K562 (cell line): ENCODE measurements around the gene STEAP2. TPM values are rescaled to one million over a fixed set of nuclear protein-coding genes. Genes with fewer than 3 reads are reported as not detected.

Experiments used
- ATAC-seq: fragments of 200-7000 bp; cut with Tn5 transposase; 3 replicates; pipeline ENCODE4 v1.9.1; 2020; ENCODE audit warnings: moderate library complexity
- BruUV-seq: library from RNA; stranded (reverse); fragments of 400-500 nt; replicated peaks from 2 replicates; lab custom pipeline; 2021; lab: Mats Ljungman, UMichigan
- CTCF ChIA-PET: fragments of 300-600 bp; formaldehyde crosslinking; extraction: SDS; loops from one replicate; lab custom pipeline; 2021; ENCODE audit warnings: low intra/inter-chr PET ratio; lab: Yijun Ruan, JAX
- POLR2A ChIA-PET: fragments of 300-600, 350-650 bp; sonication (Branson Sonifier 250); formaldehyde crosslinking; extraction: SDS; loops from one replicate; lab custom pipeline; 2021; ENCODE audit warnings: antibody characterized with exemption, inconsistent platforms; lab: Yijun Ruan, JAX
- DNase-seq, 4 experiments: peaks; one replicate each; pipeline versions ENCODE4 v3.0.0 to v3.0.0-alpha.2; 2011 to 2018; ENCODE audit warnings: low spot score in 3 of 4, mixed read lengths in 3 of 4; ENCODE audit errors: extremely low read depth in 1 of 4
- FAIRE-seq: peaks from 2 replicates; lab custom pipeline; 2011; peaks lifted over from hg19 to GRCh38; lab: Jason Lieb, UNC
- H2AFZ ChIP-seq: 2 replicates; pipeline ENCODE4 v1.6.0; 2011; ENCODE audit warnings: low read depth, low read length, control low read depth, inconsistent platforms
- H3K27ac ChIP-seq: fragments of 200-600 bp; 3 replicates; pipeline ENCODE4 v1.8.0; 2011; ENCODE audit warnings: low read depth, mild to moderate bottlenecking, control low read depth, inconsistent platforms, low read length, moderate library complexity, mixed read lengths; ENCODE audit errors: extremely low read depth
- H3K27me3 ChIP-seq, 2 experiments: fragments of 300-600 bp in 1 of 2; 2 replicates in 1 of 2; 3 replicates in 1 of 2; pipeline versions ENCODE4 v1.6.0 to v1.8.0; 2011; ENCODE audit warnings: inconsistent platforms in 2 of 2, low read length in 2 of 2, mild to moderate bottlenecking in 1 of 2, mixed read lengths in 1 of 2, moderate library complexity in 1 of 2; ENCODE audit not compliant: control insufficient read depth in 2 of 2, insufficient read depth in 2 of 2
- H3K36me3 ChIP-seq: fragments of 300-600 bp; 3 replicates; pipeline ENCODE4 v1.8.0; 2011; ENCODE audit warnings: mild to moderate bottlenecking, low read length, inconsistent platforms; ENCODE audit not compliant: control insufficient read depth, insufficient read depth
- H3K4me1 ChIP-seq, 2 experiments: fragments of 200-600 bp in 1 of 2; replicated peaks in 1 of 2; 2 replicates in 1 of 2; 3 replicates in 1 of 2; pipeline versions ENCODE4 v1.5.1 to v1.8.0; 2011; ENCODE audit warnings: inconsistent platforms in 2 of 2, low read length in 2 of 2, mild to moderate bottlenecking in 1 of 2, mixed read lengths in 1 of 2, moderate library complexity in 1 of 2; ENCODE audit not compliant: control insufficient read depth in 2 of 2, insufficient read depth in 2 of 2
- H3K4me2 ChIP-seq: 2 replicates; pipeline ENCODE4 v1.6.1; 2011; ENCODE audit warnings: low read length, control low read depth, inconsistent platforms, mixed read lengths; ENCODE audit not compliant: insufficient read depth
- H3K4me3 ChIP-seq: fragments of 200-600 bp; sonication (generic), shearing (Covaris generic); 2 replicates; pipeline ENCODE4 v1.5.1; 2016; ENCODE audit warnings: control low read depth, inconsistent platforms
- H3K79me2 ChIP-seq: fragments of 200-600 bp; 3 replicates; pipeline ENCODE4 v1.8.0; 2011; ENCODE audit warnings: low read length, inconsistent platforms; ENCODE audit not compliant: control insufficient read depth, insufficient read depth
- H3K9ac ChIP-seq, 2 experiments: 2 replicates each; pipeline versions ENCODE4 v1.6.0 to v1.6.1; 2011; ENCODE audit warnings: low read depth in 2 of 2, low read length in 2 of 2, control low read depth in 1 of 2, inconsistent platforms in 1 of 2, mild to moderate bottlenecking in 1 of 2, mixed read lengths in 1 of 2; ENCODE audit not compliant: insufficient read depth in 1 of 2
- H3K9me1 ChIP-seq: one replicate; pipeline ENCODE4 v1.6.0; 2011; ENCODE audit warnings: inconsistent platforms, mild to moderate bottlenecking, low read length, moderate library complexity; ENCODE audit not compliant: control insufficient read depth, insufficient read depth
- H3K9me3 ChIP-seq: replicated peaks from 2 replicates; pipeline ENCODE4 v1.5.1; 2011; ENCODE audit warnings: low read depth, low read length, inconsistent platforms; ENCODE audit not compliant: control insufficient read depth, insufficient read depth
- H4K20me1 ChIP-seq: replicated peaks from 2 replicates; pipeline ENCODE4 v1.6.1; 2011; ENCODE audit warnings: low read length, inconsistent platforms, mixed read lengths; ENCODE audit not compliant: control insufficient read depth, insufficient read depth
- ATF3 ChIP-seq, 2 experiments: fragments of 450-650 bp in 1 of 2; sonication (generic) in 1 of 2; formaldehyde crosslinking in 1 of 2; IDR thresholded peaks in 1 of 2; conservative IDR thresholded peaks in 1 of 2; 2 replicates each; pipeline versions ENCODE4 v1.6.1 to v1.8.1; 2016 to 2023; ENCODE audit warnings: mild to moderate bottlenecking in 2 of 2, moderate library complexity in 2 of 2, inconsistent platforms in 1 of 2, missing genetic modification reagents in 1 of 2
- CREB1 ChIP-seq, 2 experiments: sonication (generic) in 1 of 2; formaldehyde crosslinking in 1 of 2; IDR thresholded peaks; 2 replicates each; pipeline versions ENCODE4 v1.6.1 to v1.8.0; 2012 to 2022; ENCODE audit warnings: inconsistent platforms in 1 of 2, mild to moderate bottlenecking in 1 of 2, missing genetic modification reagents in 1 of 2, moderate library complexity in 1 of 2
- DACH1 ChIP-seq: fragments of 450-650 bp; IDR thresholded peaks from 2 replicates; pipeline ENCODE4 v1.6.1; 2018; ENCODE audit not compliant: partially characterized antibody
- FOXA1 ChIP-seq: fragments of 450-650 bp; IDR thresholded peaks from 2 replicates; pipeline ENCODE4 v1.6.1; 2016; ENCODE audit warnings: mild to moderate bottlenecking, borderline replicate concordance
- KAT7 ChIP-seq: sonication (generic); formaldehyde crosslinking; IDR thresholded peaks from 2 replicates; pipeline ENCODE4 v1.8.0; 2022; ENCODE audit warnings: missing genetic modification reagents, mild to moderate bottlenecking, borderline replicate concordance
- MEIS2 ChIP-seq: fragments of 450-650 bp; IDR thresholded peaks from 2 replicates; pipeline ENCODE4 v1.6.1; 2014; ENCODE audit warnings: mild to moderate bottlenecking; ENCODE audit not compliant: partially characterized antibody
- MXI1 ChIP-seq: IDR thresholded peaks from 2 replicates; pipeline ENCODE4 v1.6.1; 2011; ENCODE audit warnings: low read depth, mild to moderate bottlenecking, improper control_type of control experiment, low read length
- POLR2AphosphoS2 ChIP-seq: IDR thresholded peaks from 2 replicates; pipeline ENCODE4 v1.6.1; 2012; ENCODE audit warnings: low read length, improper control_type of control experiment
- POU5F1 ChIP-seq: fragments of 150-350 bp; IDR thresholded peaks from 2 replicates; pipeline ENCODE4 v1.6.1; 2014; ENCODE audit warnings: borderline replicate concordance, low read length, low read depth, mild to moderate bottlenecking; ENCODE audit not compliant: partially characterized antibody
- SIX5 ChIP-seq, 2 experiments: IDR thresholded peaks; 2 replicates each; pipeline ENCODE4 v1.6.1; 2011; ENCODE audit warnings: low read length in 2 of 2, borderline replicate concordance in 1 of 2, low read depth in 1 of 2, mild to moderate bottlenecking in 1 of 2, moderate library complexity in 1 of 2; ENCODE audit not compliant: insufficient read depth in 1 of 2
- YY1 ChIP-seq, 3 experiments: IDR thresholded peaks; 2 replicates each; pipeline ENCODE4 v1.6.1; 2011; ENCODE audit warnings: low read length in 2 of 3, mild to moderate bottlenecking in 2 of 3, moderate library complexity in 2 of 3, borderline replicate concordance in 1 of 3, control low read depth in 1 of 3, low read depth in 1 of 3; ENCODE audit not compliant: insufficient read depth in 3 of 3, insufficient replicate concordance in 2 of 3, control insufficient read depth in 1 of 3, insufficient read length in 1 of 3; ENCODE audit errors: extremely low read depth in 1 of 3
- ZNF124 ChIP-seq: sonication (generic); formaldehyde crosslinking; IDR thresholded peaks from 2 replicates; pipeline ENCODE4 v1.8.1; 2022; ENCODE audit warnings: missing genetic modification reagents
- ZNF217 ChIP-seq: sonication (generic); formaldehyde crosslinking; IDR thresholded peaks from 2 replicates; pipeline ENCODE4 v1.8.0; 2022; ENCODE audit warnings: mild to moderate bottlenecking, missing genetic modification reagents
- ZNF398 ChIP-seq: fragments of 250-450 bp; sonication (Bioruptor Pico); IDR thresholded peaks from 2 replicates; pipeline ENCODE4 v1.8.0; 2021; ENCODE audit warnings: moderate library complexity, mild to moderate bottlenecking, inconsistent platforms
- ZNF445 ChIP-seq: fragments of 250-450 bp; sonication (Bioruptor Pico); IDR thresholded peaks from 2 replicates; pipeline ENCODE4 v1.4.0; 2020; ENCODE audit warnings: low read depth, mild to moderate bottlenecking, moderate library complexity
- ZNF561 ChIP-seq: fragments of 450-650 bp; formaldehyde crosslinking; conservative IDR thresholded peaks from 2 replicates; pipeline ENCODE4 v1.4.0; 2020; ENCODE audit warnings: mild to moderate bottlenecking, moderate library complexity
- ZNF740 ChIP-seq, 3 experiments: fragments of 200-800 bp in 1 of 3; sonication (Bioruptor generic) in 1 of 3; sonication (generic) in 1 of 3; formaldehyde crosslinking in 1 of 3; IDR thresholded peaks; 2 replicates each; pipeline versions ENCODE4 v1.6.1 to v1.8.0; 2016 to 2022; ENCODE audit warnings: mild to moderate bottlenecking in 2 of 3, missing compliant biosample characterization in 2 of 3, missing genetic modification characterization in 2 of 3, missing genetic modification reagents in 1 of 3
- WGBS: fragments of 100-300 bp; shearing (Covaris generic); methylation state at CpG from one replicate; pipeline ENCODE4 v1.1.6; 2016; ENCODE audit warnings: low coverage, mixed read lengths; ENCODE audit not compliant: insufficient coverage; ENCODE audit errors: missing lambda C conversion rate; 5-methylcytosine and 5-hydroxymethylcytosine counted together
- in situ Hi-C: fragments of 300-500 bp; cut with MboI; formaldehyde crosslinking; loops from 4 replicates; pipeline ENCODE4 v1.15.0; 2018; ENCODE audit warnings: inconsistent platforms, mixed read lengths
- intact Hi-C: fragments of 100-400 bp; cut with micrococcal nuclease; formaldehyde crosslinking; loops from 2 replicates; pipeline ENCODE4 v1.14.2; 2022
- polyA plus RNA-seq, 8 experiments: library from polyadenylated mRNA; depleted of rRNA in 4 of 8; stranded (reverse) in 5 of 8; unstranded in 3 of 8; fragments of >200 nt; fragmentation: Nextera tagmentation in 2 of 8; fragmentation: Illumina TruSeq in 1 of 8; extraction: Ambion mirVana in 2 of 8; extraction: Trizol in 1 of 8; gene quantifications; 2 replicates each; pipeline versions ENCODE4 v1.2.1 to v1.2.3, GENCODE V29; 2011 to 2014; ENCODE audit warnings: inconsistent platforms in 1 of 8, missing spikeins in 1 of 8
- total RNA-seq, 7 experiments: library from RNA; depleted of rRNA in 6 of 7; stranded (reverse); fragments of >200 nt in 6 of 7; fragmentation: Illumina TruSeq in 2 of 7; extraction: Trizol in 2 of 7; gene quantifications; 2 replicates each; pipeline versions ENCODE4 v1.2.1 to v1.2.3, GENCODE V29; 2011 to 2021; ENCODE audit warnings: low replicate concordance in 1 of 7

STEAP2 gene
- total and polyA plus RNA-seq, 9 of the 15 experiments (the other 6 are each of a cell fraction or from before 2014, with no cell fraction given) = 0.02 to 0.03 TPM; not detected in 7

GRCh38 chr7:90256778-90257177 is 45.2 kb downstream of the STEAP2 start:
- Histone ChIP-seq H3K4me3 (no peak overlapping the region), H3K9me1 (no peaks in the 10 kb centered on the region), H3K9me3 (no peaks in the 10 kb centered on the region), H4K20me1 (no peaks in the 10 kb centered on the region), H3K4me2 (no peak overlapping the region), H3K27me3 (peaks cover 0 to 4% of the 10 kb centered on the region in 2 experiments; a peak in 1 of 5 replicates), H3K4me1 (no peaks in the 10 kb centered on the region), H3K79me2 (no peaks in the 10 kb centered on the region), H3K27ac (no peak overlapping the region), H3K36me3 (no peaks in the 10 kb centered on the region), H3K9ac (no peak overlapping the region), H2AFZ (no peak overlapping the region)
- FAIRE-seq (no peak), DNase-seq (no peak), ATAC-seq (no peak)
- 0% methylated on average over 1 of the region's 1 CpG for WGBS
- ChIA-PET POLR2A (no interaction called here), CTCF (no interaction called here)
- intact Hi-C loops (no loop called here), in situ Hi-C loops (no loop called here)
- no TSS peak for BruUV-seq
- TF ChIP-seq ZNF398 (CRISPR knock-in tag) (no peak), CREB1 (IDR thresholded peaks at IDR 0.05) (no peak), CREB1 (CRISPR knock-in tag; IDR thresholded peaks at IDR 0.05) (no peak), POU5F1 (no peak), DACH1 (no peak), FOXA1 (no peak), SIX5 (IDR thresholded peaks at IDR 0.05; ENCODE audit: borderline replicate concordance in 1 of 2, insufficient read depth in 1 of 2, low read depth in 1 of 2, low read length in 2 of 2) (no peak), POLR2AphosphoS2 (no peak), KAT7 (CRISPR knock-in tag) (no peak), ZNF124 (CRISPR knock-in tag) (no peak), MXI1 (no peak), MEIS2 (no peak), ZNF445 (CRISPR knock-in tag) (no peak), YY1 (IDR thresholded peaks at IDR 0.05; ENCODE audit: borderline replicate concordance in 1 of 3, control insufficient read depth in 1 of 3, extremely low read depth in 1 of 3, insufficient read depth in 3 of 3, insufficient read length in 1 of 3, insufficient replicate concordance in 2 of 3, low read depth in 1 of 3, low read length in 2 of 3) (no peak), ZNF561 (CRISPR knock-in tag) (no peak), ZNF217 (CRISPR knock-in tag) (no peak), ATF3 (IDR thresholded peaks at IDR 0.05) (no peak), ATF3 (CRISPR knock-in tag; conservative IDR thresholded peaks at IDR 0.05) (no peak), ZNF740 (CRISPR knock-in tag; IDR thresholded peaks at IDR 0.05) (no peak), ZNF740 (tag; IDR thresholded peaks at IDR 0.05) (no peak)
